T follicular helper cell (primary cell): ENCODE data around the gene POGLUT2.
"Not testable (repeated sequence)": the region's sequence is repeated elsewhere in the genome, so short reads cannot be mapped to it uniquely, and the experiment has no call there.

Source experiments
- DNase-seq: peaks from one replicate; pipeline ENCODE4 v3.0.0-alpha.2; 2020; ENCODE audit warnings: low read depth

POGLUT2 gene

DNA sequence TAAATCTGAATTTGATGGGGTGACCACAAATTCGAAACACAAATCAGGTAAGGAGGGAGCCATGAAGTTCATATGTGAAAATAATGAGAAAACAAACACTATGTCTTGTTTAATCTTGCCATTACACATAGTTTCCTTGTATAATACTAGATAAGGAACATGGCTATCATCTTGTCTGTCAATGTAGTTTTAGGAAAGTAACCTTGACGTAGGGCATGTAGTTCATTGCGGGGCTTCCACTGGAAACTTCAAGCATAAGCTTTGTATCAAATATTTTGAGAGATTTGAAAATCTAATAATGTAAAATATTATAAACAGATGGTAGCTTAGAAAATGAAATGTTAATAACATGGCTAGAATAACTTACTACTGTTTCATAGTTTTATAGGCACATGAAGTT, 8.9 kb upstream of the POGLUT2 start:
- DNase-seq, result no peak

DNA sequence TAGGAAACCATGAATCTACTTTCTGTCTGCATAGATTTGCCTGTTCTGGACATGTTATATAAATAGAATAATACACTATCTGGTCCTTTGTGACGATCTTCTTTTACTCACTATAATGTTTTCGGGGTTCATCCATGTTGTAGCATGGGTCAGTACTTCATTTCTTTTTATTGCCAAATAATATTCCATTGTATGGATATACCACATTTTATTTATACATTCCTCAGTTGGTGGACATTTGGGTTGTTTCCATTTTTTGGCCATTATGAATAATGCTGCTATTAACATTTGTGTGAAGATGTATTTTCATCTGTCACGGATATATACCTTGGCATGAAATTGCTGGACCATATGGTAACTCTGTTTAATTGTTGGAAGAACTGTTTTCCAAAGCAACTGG, 6.9 kb upstream of the POGLUT2 start:
- DNase-seq, result no peak

DNA sequence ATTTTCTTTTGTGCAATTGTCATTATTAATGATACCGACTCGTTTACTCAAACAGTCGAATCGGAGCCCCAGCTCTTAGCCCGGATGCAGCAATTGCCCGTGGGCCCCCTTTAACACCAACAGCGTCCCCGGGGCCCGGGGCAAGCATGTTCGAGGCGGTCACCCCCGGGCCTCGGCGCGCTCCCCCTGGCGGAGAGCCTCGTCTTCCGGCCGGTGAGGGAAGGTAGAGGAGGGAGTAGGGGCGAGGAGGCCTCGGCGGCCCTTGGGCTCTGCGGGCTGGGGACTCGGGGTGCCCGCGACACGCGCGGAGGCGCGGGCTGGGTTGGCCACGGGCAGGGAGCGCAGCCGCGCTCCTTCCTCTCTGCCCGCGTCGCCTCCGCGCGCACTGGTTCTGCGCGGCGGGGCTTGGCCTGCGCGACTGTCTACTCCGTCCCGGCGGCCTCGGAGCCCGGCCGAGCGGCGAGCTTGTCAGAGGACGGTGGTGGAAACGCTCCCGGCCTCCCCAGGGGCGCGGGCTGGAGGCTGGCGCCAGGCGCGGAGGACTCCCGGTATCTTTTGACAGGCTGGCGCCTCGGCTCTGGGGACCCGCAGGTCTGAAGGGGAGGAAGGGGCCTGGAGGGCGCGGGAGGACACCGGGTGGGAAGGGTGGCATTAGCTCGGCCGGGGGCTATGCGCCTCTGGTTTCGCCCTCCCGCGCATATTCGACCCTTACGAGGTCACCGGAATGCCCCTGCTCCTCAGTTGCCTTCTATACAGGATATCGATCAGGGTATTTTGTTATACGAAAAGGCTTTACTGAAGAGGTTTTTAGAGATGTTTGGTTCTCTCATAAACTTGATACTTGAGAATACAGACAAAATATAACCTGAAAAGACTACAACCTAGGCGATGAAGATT, 1.6 kb upstream of the POGLUT2 start:
- peak; percentile 70 for DNase-seq

DNA sequence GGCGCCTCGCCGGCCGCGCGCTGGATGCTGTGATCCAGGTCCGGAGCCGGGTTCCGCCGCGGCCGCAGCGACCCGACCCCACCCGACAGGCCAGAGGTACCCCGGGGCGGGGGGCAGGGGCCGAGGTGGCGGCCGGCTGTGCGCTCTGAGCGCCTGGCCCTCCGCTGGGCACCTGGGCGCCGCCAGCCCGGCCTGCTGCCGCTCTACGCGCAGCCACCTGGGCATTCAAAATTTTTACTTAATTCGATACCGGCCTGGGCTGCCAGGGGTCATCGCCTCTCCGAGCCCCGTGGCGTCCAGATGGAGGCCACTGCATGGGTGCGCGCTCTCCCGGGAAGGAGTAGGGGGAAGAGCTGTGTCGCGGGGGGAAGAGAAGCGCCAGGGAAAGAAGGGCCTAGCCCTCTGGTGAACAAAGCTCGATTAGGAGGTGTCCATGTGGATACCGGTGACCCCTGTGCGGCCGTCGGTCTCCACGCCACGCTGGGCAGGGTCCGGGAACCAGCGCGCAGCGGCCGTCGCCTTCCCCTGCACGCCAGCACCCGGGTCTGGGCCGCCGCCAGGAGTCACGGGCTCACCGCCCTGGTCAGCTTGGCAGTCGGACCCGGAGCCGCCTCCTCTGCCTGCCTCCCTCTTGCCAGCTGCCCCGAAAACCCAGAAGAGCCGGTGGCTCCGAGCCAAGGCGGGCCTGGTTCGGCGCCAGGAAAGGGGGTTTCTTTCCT, 809 bp upstream of the POGLUT2 start:
- no peak for DNase-seq

DNA sequence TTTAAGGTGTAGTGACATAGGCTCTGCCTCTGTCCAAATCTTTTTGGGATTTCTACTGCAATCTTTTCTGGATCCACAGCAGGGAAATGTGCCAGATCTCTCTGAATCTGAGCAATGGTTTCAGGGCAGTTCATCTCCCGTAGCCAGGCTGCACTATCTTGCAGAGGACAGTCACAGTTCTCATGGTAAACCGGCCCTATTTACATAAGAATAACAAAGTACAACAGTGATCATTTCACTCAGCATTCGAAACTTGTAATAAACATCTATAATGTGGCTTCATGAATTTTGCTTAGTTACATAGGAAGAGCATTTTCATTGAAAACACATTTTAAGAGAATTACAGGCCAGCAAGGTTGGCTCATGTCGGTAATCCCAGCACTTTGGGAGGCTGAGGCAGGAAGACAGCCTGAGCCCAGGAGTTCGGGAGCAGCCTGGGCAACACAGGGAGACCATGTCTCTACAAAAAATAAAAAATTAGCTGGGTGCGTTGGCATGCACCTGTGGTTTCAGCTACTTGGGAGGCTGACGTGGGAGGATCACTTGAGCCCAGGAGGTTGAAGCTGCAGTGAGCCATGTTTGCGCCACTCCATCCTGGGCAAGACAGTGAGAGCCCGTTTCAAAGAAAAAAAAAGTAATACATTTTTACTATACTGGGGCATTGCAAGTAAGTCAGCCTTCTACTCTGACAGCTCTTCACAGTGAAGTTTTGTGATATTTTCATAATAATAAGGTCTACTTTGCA, 5.0 kb downstream of the POGLUT2 start:
- DNase-seq, result no peak

DNA sequence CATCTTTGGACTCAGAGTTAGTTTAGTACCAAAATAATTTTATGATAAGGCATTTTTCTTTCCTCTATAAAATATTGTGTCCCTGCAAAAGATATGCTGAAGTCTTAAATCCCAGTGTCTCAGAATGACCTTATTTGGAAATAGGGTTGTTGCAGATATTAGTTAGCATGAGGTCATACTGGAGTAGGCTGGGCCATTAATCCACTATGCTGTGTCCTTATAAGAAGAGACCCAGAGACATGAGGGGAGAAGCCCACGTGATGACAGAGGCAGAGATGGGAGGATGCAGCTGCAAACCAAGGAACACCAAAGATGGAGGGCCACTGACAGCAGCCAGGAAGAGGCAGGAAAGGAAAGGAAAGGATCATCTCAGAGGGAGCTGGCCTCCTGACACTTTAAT, 6.4 kb downstream of the POGLUT2 start:
- no peak for DNase-seq

DNA sequence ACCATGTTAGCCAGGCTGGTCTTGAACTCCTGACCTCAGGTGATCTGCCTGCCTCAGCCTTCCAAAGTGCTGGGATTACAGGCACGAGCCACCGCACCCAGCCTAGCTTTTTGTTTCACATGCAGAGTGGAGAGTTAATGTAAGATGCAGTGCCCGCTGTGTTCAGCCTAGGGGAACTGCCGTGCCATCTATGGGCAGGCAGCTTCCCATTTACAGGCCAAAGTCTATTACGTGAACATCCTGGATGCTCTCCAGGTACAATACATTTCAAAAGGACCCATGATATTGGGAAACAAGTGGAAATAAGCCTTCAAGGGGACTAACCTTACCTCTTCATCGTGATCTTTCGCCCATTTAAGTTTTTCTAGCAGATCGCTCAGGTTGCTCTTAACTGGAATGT, 10.1 kb downstream of the POGLUT2 start:
- DNase-seq, result no peak

DNA sequence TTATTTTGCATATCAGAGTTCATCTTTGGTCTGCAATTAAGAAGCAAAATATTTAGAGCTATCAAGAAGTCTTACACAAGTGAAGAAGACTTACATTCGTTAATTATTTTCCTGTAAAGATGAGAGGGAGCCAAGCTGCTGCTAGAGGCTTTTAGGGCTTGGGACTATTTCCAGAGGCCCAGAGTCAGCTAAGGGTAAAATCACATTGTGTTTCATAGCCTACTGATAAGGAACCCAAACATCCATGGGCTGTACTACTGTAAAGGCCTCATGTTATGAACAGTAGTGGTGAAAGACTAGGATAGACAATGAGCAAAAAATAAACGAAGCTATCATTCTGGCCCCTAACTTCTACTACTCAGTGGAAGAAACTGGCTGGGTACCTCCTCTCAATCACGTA, 14.3 kb downstream of the POGLUT2 start:
- no peak for DNase-seq

DNA sequence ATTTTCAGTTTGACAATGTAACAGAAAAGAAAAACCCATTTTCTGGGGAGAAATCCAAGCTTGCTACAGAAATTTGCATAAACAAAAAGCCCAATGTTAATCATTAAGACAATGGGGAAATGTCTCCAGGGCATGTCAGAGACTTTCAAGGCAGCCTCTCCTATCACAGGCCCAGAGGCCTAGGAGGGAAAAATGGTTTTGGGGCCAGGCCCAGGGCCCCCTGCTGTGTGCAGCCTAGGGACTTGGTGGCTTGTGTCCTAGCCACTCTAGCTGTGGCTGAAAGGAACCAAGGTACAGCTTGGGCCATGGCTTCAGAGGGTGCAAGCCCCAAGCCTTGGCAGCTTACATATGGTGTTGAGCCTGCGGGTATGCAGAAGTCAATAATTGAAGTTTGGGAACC, 17.2 kb downstream of the POGLUT2 start:
- no peak for DNase-seq

DNA sequence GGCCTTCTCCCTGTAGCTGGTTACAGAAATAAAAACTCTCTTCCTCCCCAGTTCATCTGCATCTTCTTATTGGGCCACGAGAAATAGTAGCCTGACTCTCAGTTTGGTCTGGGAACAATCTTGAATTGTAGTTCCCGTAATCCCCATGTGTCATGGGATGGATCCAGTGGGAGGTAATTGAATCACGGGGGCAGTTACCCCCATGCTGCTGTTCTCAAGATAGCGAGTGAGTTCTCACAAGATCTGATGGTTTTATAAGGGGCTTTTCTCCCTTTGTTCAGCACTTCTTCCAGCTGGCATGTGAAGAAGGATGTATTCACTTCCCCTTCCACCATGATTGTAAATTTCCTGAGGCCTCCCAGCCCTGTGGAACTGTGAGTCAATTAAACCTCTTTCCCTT, 18.1 kb downstream of the POGLUT2 start:
- not testable (repeated sequence) for DNase-seq

DNA sequence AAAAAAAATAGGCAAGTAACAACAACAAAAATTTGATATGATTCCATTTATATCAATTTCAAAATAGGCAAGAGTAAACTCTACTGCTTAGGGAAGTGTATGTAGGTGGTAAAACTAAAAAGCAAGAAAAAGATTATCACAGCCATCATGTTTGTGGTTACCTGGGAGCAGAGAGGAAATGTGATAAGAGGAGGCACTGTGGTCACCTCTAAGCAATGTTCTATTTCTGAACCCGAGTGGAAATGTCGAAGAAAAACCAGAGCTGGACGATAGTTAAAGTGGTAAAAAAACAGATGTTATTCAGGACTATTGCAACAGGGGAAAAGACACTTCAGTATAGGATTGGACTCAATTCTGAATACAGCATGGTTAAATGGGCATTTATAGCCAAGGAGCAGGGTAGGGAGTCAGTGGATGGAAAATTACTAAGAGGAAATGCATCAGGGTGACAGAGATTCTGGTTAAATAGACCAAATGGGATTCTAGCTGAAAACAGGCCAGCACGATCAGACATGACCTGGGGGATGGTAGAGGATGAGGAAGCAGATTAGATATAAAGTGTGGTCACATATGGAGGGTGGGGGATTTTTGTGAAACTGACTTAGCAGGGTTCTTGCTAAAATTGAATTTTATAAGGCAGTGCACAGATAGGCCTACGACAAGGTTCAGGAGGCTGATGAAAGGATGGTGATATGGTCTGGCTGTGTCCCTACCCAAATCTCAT, 19.2 kb downstream of the POGLUT2 start:
- DNase-seq, result no peak

DNA sequence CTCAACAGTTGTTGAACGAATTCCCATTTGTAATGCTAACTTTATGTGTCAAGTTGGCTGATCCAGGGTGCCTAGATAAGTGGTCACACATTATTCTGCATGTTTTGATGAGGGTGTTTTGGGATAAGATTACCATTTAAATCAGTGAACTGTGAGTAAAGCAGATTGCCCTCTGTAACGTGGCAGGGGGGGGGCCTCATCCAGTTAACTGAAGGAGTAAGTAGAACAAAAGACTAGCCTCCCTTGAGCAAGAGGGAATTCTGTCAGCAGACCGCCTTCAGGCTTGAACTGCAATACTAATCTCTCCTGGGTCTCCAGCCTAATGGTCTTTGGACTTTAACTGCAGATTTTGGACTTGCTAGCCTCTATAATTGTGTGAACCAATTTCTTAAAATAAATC, 21.0 kb downstream of the POGLUT2 start:
- DNase-seq, result no peak

DNA sequence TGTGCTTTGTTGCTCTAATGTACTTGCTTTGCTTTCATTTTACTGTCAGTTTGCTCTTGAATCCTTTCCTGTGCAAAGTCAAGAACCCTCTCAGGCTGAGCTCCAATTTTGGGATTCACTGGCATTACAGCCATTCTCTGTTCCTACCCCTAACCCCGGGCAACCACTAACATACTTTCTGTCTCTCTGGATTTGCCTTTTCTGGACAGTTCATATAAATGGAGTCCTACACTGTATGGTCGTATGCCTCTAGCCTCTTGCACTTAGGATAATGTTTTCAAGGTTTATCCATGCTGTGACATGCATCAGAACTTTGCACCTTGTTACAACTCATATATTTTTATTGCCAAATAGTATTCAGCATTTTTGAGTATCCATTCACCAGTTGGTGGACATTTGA, 22.5 kb downstream of the POGLUT2 start:
- DNase-seq, result no peak

DNA sequence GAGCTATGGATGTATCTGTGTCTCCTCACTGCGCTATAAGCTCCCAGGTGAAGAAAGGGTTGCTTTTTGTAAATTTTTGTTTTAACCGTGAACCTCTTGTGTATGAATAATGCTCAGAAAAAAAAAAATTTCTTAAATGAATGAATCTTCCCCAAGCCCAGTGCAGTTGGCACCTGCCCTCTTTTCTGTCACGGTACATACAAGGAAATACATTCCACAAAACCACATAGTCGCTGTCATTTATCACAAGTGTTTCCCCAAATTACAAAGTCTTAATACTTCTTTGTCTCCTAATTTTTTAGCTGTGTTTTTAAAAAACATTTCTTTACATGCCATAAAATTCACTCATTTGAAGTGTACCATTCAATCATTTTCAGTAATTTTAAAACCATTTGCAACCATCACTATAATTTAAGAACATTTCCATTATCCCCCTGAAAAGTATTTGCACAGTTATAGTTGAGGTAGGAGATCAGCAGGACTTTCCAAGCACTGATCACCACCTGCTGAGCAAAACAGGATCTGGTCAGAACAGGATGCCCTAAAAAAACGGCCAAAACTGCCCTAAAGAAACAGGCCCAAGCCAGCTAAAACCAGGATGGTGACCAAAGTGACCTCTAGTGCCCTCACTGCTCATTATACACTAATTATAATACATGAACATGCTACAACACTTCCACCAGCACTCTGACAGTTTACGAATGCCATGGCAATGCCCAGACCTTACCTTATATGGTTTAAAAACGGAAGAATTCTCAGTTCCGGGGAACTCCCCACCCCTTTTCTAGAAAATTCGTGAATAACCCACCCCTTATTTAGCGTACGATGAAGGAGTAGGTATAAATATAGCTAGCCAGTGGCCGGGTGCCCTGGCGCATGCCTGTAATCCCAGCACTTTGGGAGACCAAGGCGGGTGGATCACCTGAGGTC, 23.9 kb downstream of the POGLUT2 start:
- no peak for DNase-seq

DNA sequence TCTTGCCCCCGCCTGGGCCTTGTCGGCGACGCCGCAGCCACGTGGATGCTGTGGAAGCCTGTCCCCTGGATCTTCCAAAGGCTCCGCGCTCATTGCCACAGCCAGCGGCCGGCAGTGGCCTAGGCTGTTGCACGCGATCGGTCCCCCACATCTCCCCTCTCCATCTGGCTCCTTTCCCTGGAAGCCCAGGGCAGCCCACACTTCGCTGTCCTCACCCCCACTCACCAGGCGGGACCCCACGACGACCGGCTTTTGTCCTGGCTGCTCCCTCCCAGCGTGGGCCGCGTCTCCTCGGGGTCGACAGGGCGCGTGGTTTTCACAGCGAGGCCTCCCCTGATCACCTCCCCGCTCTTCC, 24.6 kb downstream of the POGLUT2 start:
- no peak for DNase-seq

DNA sequence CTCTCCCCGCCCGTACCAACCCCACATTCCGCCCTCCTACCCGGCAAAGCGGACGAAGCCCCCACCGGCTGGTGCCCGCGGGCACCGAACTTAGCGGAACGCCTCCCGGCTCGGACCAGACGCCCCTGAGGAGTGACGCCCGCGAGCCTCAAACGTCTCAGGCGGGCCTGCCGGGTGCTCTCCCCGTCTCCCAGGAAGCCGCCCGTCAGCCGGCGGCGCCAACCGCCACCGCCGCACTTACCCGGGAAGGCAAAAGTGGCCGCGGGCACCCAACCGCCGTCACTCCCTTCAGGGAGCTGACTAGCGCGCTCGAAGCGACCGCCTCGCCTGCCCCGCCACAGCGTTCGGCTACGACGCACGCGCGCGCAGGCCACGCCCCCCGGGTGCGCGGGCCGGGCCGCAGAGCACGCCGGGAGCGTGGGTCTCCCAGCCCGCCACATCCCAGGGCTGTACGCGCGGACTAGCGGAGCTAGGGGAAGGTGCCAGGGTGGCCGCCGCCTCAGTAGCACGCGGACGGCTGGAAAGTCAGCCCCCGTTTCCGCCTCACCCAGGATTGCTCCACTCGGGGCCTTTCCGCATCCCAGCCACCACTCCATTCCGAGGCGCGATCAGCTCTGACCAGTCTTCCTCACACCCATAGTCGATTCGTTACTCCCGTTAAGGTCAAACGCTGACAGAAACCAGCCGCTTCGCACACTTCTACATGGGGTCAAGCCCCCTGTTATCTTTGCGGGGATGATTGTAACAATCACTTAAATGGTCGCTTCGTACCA, 25.1 kb downstream of the POGLUT2 start, which contains the start of gene TEX30:
TSS of gene TEX30 (minus strand) at position 346 of the 773 bp plus-strand sequence. CDS start 3,760 bp downstream, outside the sequence.
- DNase-seq, result peak; percentile 77

DNA sequence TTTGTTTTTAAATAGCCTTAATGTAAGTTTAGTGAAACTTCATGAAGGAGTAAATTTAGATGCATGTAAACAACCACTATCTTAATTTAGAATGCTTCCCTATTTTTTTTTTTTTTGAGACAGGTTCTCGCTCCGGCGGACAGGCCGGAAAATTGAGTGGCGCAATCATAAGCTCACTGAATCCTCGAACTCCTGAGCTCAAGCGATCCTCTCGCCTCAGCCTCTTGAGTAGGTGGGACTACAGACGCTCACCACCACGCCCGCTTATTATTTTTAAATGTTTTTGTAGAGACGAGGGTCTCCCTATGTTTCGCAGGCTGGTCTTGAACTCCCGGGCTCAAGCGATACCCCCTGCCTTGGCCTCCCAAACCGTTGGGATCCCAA, 26.7 kb downstream of the POGLUT2 start:
- DNase-seq, result no peak

DNA sequence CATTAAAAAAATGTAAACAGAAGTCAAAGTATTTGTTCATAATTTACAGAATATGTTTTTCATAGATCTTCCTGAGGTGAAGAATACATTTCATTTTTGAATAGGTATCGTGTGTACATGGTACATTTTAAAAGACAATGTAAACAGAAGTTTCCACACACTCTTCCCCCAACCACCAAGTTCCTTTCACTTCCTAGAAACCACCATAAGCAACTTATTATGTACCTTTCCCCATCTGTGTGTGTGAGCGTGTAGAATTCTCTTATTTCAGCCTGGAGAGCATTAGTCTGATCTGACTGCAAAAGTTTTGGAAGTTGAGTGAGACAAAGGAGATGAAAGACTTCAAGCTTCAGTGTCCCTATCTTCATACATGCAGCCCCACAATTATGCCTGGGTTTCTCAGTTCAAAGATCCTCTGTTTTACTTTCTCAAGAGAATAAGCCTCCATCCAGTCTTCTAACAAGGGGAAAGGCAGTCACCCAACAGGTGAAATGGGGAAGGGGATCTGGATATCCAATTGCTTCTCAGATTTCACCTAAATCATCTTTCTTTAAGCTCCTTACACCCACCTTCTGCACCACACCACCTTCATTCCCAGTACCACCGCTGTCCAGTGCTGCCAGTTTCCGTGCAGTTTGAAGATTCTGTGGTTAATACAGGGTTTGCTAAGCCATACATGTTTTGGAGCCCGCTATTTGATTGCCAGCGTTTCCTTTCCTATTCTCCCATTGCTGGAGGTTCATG, 27.3 kb downstream of the POGLUT2 start:
- DNase-seq, result no peak

DNA sequence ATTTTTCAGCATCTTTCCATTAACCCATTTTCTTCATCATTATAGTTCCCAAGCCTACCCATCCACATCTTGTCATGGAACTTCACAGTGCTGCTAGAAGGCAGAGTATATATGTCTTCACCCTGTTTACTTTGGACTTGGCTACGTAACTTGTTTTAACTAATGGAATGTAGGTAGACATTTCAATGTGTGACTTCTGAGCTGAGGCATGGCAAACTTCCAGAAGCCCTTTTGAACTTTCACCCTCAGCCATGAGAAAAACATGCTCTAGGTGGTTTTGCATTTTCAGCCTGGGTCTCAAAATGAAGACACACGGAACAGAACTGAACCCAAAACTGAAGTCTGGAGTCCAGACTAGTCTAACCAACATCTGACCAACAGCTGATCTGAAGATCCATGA, 28.3 kb downstream of the POGLUT2 start:
- no peak for DNase-seq
